Ectodermal cell (in vitro differentiated cells): ENCODE measurements around the gene PARP15.

Source experiments
- H3K27ac ChIP-seq: 2 replicates; pipeline ENCODE4 v1.7.0; 2013; ENCODE audit warnings: mild to moderate bottlenecking, low read depth, low read length; ENCODE audit not compliant: insufficient read depth, poor library complexity, severe bottlenecking
- H3K27me3 ChIP-seq: 2 replicates; pipeline ENCODE4 v1.7.0; 2013; ENCODE audit warnings: mild to moderate bottlenecking, low read length; ENCODE audit not compliant: insufficient read depth, control insufficient read depth, poor library complexity, severe bottlenecking
- H3K36me3 ChIP-seq: one replicate; pipeline ENCODE4 v1.7.0; 2013; ENCODE audit warnings: low read length; ENCODE audit not compliant: control insufficient read depth, insufficient read depth
- H3K4me1 ChIP-seq: one replicate; pipeline ENCODE4 v1.7.0; 2013; ENCODE audit warnings: low read length; ENCODE audit not compliant: control insufficient read depth, insufficient read depth
- H3K4me3 ChIP-seq: 2 replicates; pipeline ENCODE4 v1.7.0; 2013; ENCODE audit warnings: low read depth, low read length, control low read depth; ENCODE audit not compliant: insufficient read depth
- H3K9me3 ChIP-seq: 2 replicates; pipeline ENCODE4 v1.7.0; 2013; ENCODE audit warnings: mild to moderate bottlenecking, low read length, moderate library complexity; ENCODE audit not compliant: control insufficient read depth
- WGBS, 2 experiments: methylation state at CpG; one replicate each; pipeline ENCODE4 v1.1.7; 2013; ENCODE audit warnings: missing lambda C conversion rate in 2 of 2; 5-methylcytosine and 5-hydroxymethylcytosine counted together

Gene PARP15

GRCh38 chr3:122589297-122589696, 11.8 kb downstream of the PARP15 start:
- Histone ChIP-seq H3K4me1 (no peaks in the 10 kb centered on the region), H3K9me3 (no peaks in the 10 kb centered on the region), H3K4me3 (no peak overlapping the region), H3K27ac (no peak overlapping the region), H3K36me3 (no peaks in the 10 kb centered on the region), H3K27me3 (no peaks in the 10 kb centered on the region)
- WGBS, 2 experiments = 66 to 75% methylated on average over 4 to 5 of the region's 5 CpGs

- H3K27me3 ChIP-seq = no peaks in the 10 kb centered on the region
- 78 to 83% methylated on average over 1 to 2 of the region's 2 CpGs for WGBS, 2 experiments
- H3K9me3 ChIP-seq = no peaks in the 10 kb centered on the region
- no peaks in the 10 kb centered on the region for H3K36me3 ChIP-seq
- H3K4me3 ChIP-seq = no peak overlapping the region
- no peak overlapping the region for H3K27ac ChIP-seq
- H3K4me1 ChIP-seq = no peaks in the 10 kb centered on the region
These were observed 13.2 kb downstream of the PARP15 start for GRCh38 chr3:122590610-122591009.

- Histone ChIP-seq H3K4me1 (no peaks in the 10 kb centered on the region), H3K36me3 (no peaks in the 10 kb centered on the region)
These were observed 16.6 kb downstream of the PARP15 start for GRCh38 chr3:122594025-122594424.

GRCh38 chr3:122598151-122598550, 20.7 kb downstream of the PARP15 start:
- no peak overlapping the region for H3K27ac ChIP-seq
- H3K4me1 ChIP-seq = no peaks in the 10 kb centered on the region
- no peaks in the 10 kb centered on the region for H3K27me3 ChIP-seq
- no peaks in the 10 kb centered on the region for H3K36me3 ChIP-seq
- H3K9me3 ChIP-seq = no peaks in the 10 kb centered on the region
- no peak overlapping the region for H3K4me3 ChIP-seq
- 92 to 95% methylated on average over 3 of the region's 3 CpGs for WGBS, 2 experiments

More at GRCh38 chr3:122594025-122594424, 16.6 kb downstream of the PARP15 start:
- Histone ChIP-seq H3K4me3 (no peak overlapping the region), H3K9me3 (no peaks in the 10 kb centered on the region), H3K27me3 (no peaks in the 10 kb centered on the region), H3K27ac (no peak overlapping the region)

GRCh38 chr3:122598556-122598955, 21.1 kb downstream of the PARP15 start:
- H3K27ac ChIP-seq = no peak overlapping the region
- no peaks in the 10 kb centered on the region for H3K4me1 ChIP-seq
- WGBS, 2 experiments = 95 to 98% methylated on average over 3 of the region's 4 CpGs
- no peaks in the 10 kb centered on the region for H3K36me3 ChIP-seq
- H3K27me3 ChIP-seq = no peaks in the 10 kb centered on the region
- H3K4me3 ChIP-seq = no peak overlapping the region
- H3K9me3 ChIP-seq = no peaks in the 10 kb centered on the region

GRCh38 chr3:122602011-122602710, 24.7 kb downstream of the PARP15 start:
- H3K27ac ChIP-seq = no peak overlapping the region
- H3K27me3 ChIP-seq = no peaks in the 10 kb centered on the region
- H3K36me3 ChIP-seq = no peaks in the 10 kb centered on the region
- WGBS, 2 experiments = 90 to 96% methylated on average over 5 of the region's 5 CpGs
- no peaks in the 10 kb centered on the region for H3K4me1 ChIP-seq
- no peak overlapping the region for H3K4me3 ChIP-seq
- no peaks in the 10 kb centered on the region for H3K9me3 ChIP-seq

- Histone ChIP-seq H3K36me3 (no peaks in the 10 kb centered on the region), H3K4me1 (no peaks in the 10 kb centered on the region), H3K4me3 (no peak overlapping the region), H3K27me3 (no peaks in the 10 kb centered on the region), H3K27ac (no peak overlapping the region), H3K9me3 (no peaks in the 10 kb centered on the region)
- WGBS, 2 experiments = 81 to 91% methylated on average over 2 of the region's 2 CpGs
These were observed 25.6 kb downstream of the PARP15 start for GRCh38 chr3:122603056-122603455.

- no peak overlapping the region for H3K4me3 ChIP-seq
- 89 to 93% methylated on average over 4 of the region's 4 CpGs for WGBS, 2 experiments
- no peaks in the 10 kb centered on the region for H3K36me3 ChIP-seq
- no peaks in the 10 kb centered on the region for H3K4me1 ChIP-seq
- H3K9me3 ChIP-seq = no peaks in the 10 kb centered on the region
- no peaks in the 10 kb centered on the region for H3K27me3 ChIP-seq
- H3K27ac ChIP-seq = no peak overlapping the region
These were observed 28.9 kb downstream of the PARP15 start for GRCh38 chr3:122606330-122606729.

GRCh38 chr3:122608916-122609315, 31.5 kb downstream of the PARP15 start:
- no peaks in the 10 kb centered on the region for H3K27me3 ChIP-seq
- H3K4me3 ChIP-seq = no peak overlapping the region

GRCh38 chr3:122609798-122610559, 32.5 kb downstream of the PARP15 start:
- no peak overlapping the region for H3K27ac ChIP-seq
- H3K4me3 ChIP-seq = no peak overlapping the region
- H3K9me3 ChIP-seq = no peaks in the 10 kb centered on the region
- no peaks in the 10 kb centered on the region for H3K36me3 ChIP-seq
- H3K27me3 ChIP-seq = no peaks in the 10 kb centered on the region
- H3K4me1 ChIP-seq = no peaks in the 10 kb centered on the region
- WGBS, 2 experiments = 94 to 96% methylated on average over 7 of the region's 7 CpGs

More at GRCh38 chr3:122608916-122609315, 31.5 kb downstream of the PARP15 start:
- WGBS, 2 experiments = 100% methylated on average over 1 of the region's 1 CpG; no CpG with 5 or more reads in 1 of the 2 experiments
- no peaks in the 10 kb centered on the region for H3K36me3 ChIP-seq
- no peaks in the 10 kb centered on the region for H3K4me1 ChIP-seq
- H3K9me3 ChIP-seq = no peaks in the 10 kb centered on the region
- no peak overlapping the region for H3K27ac ChIP-seq
